Measurements from ENCODE around the gene PLEKHH1.

PLEKHH1 gene

GRCh38 chr14:67532998-67533753 lies at the start of gene PLEKHH1:
TSS of gene PLEKHH1 (plus strand) at chr14:67533290. CDS start at chr14:67541868, 8,578 bp downstream.
- DNase-seq, result peak; percentile 46

GRCh38 chr14:67483579-67484285 lies 49.4 kb upstream of the PLEKHH1 start:
- no peak for DNase-seq

GRCh38 chr14:67485501-67486095 lies 47.5 kb upstream of the PLEKHH1 start:
- DNase-seq, result no peak

GRCh38 chr14:67486890-67487289 lies 46.2 kb upstream of the PLEKHH1 start:
- no peak for DNase-seq

- no peak for DNase-seq
Observed at GRCh38 chr14:67487332-67487731, 45.8 kb upstream of the PLEKHH1 start.

- no peak for DNase-seq
Observed at GRCh38 chr14:67487937-67488893, 44.9 kb upstream of the PLEKHH1 start, which contains the start of gene TMEM229B. TSS of gene TMEM229B (minus strand) at chr14:67488721. CDS start at chr14:67473923, 14,798 bp downstream.

GRCh38 chr14:67490196-67490595 lies 42.9 kb upstream of the PLEKHH1 start:
- no peak for DNase-seq

- no peak for DNase-seq
Observed at GRCh38 chr14:67491285-67491684, 41.8 kb upstream of the PLEKHH1 start.

- DNase-seq, result no peak
Observed at GRCh38 chr14:67491741-67492507, 41.2 kb upstream of the PLEKHH1 start.

GRCh38 chr14:67492538-67492937 lies 40.6 kb upstream of the PLEKHH1 start:
- no peak for DNase-seq

GRCh38 chr14:67493092-67493717 lies 39.9 kb upstream of the PLEKHH1 start:
- no peak for DNase-seq

- no peak for DNase-seq
Observed at GRCh38 chr14:67495827-67496226, 37.3 kb upstream of the PLEKHH1 start.

GRCh38 chr14:67497216-67497615 lies 35.9 kb upstream of the PLEKHH1 start:
- DNase-seq, result no peak

GRCh38 chr14:67497716-67498115 lies 35.4 kb upstream of the PLEKHH1 start:
- DNase-seq, result no peak

- no peak for DNase-seq
Observed at GRCh38 chr14:67500981-67501380, 32.1 kb upstream of the PLEKHH1 start.

GRCh38 chr14:67501670-67502069 lies 31.4 kb upstream of the PLEKHH1 start:
- DNase-seq, result no peak

GRCh38 chr14:67502867-67503266 lies 30.2 kb upstream of the PLEKHH1 start:
- DNase-seq, result no peak

GRCh38 chr14:67503331-67503730 lies 29.8 kb upstream of the PLEKHH1 start:
- no peak for DNase-seq

GRCh38 chr14:67505254-67505653 lies 27.8 kb upstream of the PLEKHH1 start:
- DNase-seq, result no peak

- DNase-seq, result no peak
Observed at GRCh38 chr14:67508956-67509355, 24.1 kb upstream of the PLEKHH1 start.

GRCh38 chr14:67510121-67510520 lies 23.0 kb upstream of the PLEKHH1 start:
- DNase-seq, result no peak

All from T1000 (cell line).